IgD-negative memory B cell (primary cell): ENCODE results near the gene DOLK. TPM values are rescaled to one million over a fixed set of nuclear protein-coding genes. Genes with fewer than 3 reads are reported as not detected.
"Not testable (repeated sequence)": the region's sequence is repeated elsewhere in the genome, so short reads cannot be mapped to it uniquely, and the experiment has no call there.

Experiments used
- H3K27ac Mint-ChIP-seq, 3 donors: one replicate each; pipeline ENCODE4 v1.8.0; 2020 to 2022; ENCODE audit warnings: mild to moderate bottlenecking in 3 of 3, mixed read lengths in 3 of 3, moderate library complexity in 1 of 3
- H3K27me3 Mint-ChIP-seq: one replicate; pipeline ENCODE4 v1.8.0; 2021; ENCODE audit warnings: mixed read lengths
- H3K36me3 Mint-ChIP-seq: one replicate; pipeline ENCODE4 v1.8.0; 2020; ENCODE audit warnings: mild to moderate bottlenecking, mixed read lengths
- H3K4me1 Mint-ChIP-seq, 3 donors: one replicate each; pipeline ENCODE4 v1.8.0; 2020 to 2022; ENCODE audit warnings: mixed read lengths in 3 of 3, mild to moderate bottlenecking in 1 of 3
- H3K4me3 Mint-ChIP-seq, 4 donors: one replicate each; pipeline ENCODE4 v1.8.0; 2020 to 2022; ENCODE audit warnings: mild to moderate bottlenecking in 4 of 4, mixed read lengths in 4 of 4, moderate library complexity in 3 of 4
- H3K9me3 Mint-ChIP-seq, 3 donors: one replicate each; pipeline ENCODE4 v1.8.0; 2020 to 2021; ENCODE audit warnings: mixed read lengths in 3 of 3, mild to moderate bottlenecking in 1 of 3
- polyA plus RNA-seq: library from polyadenylated mRNA; unstranded; fragments of 300-500 nt; fragmentation: Illumina TruSeq; gene quantifications from one replicate; pipeline ENCODE4 v1.2.3, GENCODE V29; 2021

DOLK gene
- 8.5 TPM for polyA plus RNA-seq

DNA sequence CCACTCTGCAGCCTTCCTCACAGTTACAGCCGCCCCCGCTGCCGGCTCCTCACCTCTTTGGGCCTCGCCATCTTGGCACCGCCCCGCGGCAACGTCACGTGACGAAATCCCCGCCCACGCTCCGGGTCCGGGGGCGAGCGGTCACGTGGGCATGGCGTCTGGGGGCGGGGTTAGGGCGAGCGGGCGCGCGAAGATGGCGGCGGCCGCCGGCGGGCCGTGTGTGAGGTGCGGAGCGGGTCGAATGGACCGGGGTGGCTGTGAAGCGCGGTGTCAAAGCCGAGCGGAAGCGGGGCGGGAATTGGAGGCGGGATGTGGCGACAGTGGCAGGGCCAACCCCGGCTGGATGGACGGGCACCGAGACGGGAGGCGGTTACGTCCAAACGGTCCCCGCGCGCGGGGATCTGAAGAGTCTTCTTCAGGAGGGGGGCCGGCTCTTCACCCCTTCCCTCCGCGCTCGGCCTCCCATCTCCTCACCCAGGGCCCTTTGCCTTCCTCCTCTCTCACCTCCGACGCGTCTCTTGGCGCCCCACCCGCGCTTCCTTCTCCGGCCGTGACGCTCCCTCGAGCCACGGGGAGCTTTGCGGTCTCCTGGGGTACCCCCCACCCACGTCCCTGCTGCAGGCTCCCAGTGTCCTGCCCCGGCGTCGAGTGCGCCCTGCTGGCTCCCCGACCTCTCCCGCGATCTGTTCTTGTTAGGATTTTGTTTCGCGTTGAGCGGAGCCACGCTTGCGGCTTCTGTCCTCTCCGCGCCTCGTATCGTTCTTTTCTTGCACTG is at the start of gene DOLK, which contains the start of gene NUP188:
Gene DOLK, minus strand, starts transcription at position 77 of the 775 bp plus-strand sequence. CDS start 300 bp downstream, outside the sequence.
Gene NUP188, plus strand, starts transcription at position 173 of the 775 bp plus-strand sequence. Its CDS starts 21 bp downstream, at position 194.
- H3K27me3 Mint-ChIP-seq = no peaks in the 10 kb centered on the region
- H3K27ac Mint-ChIP-seq = peak within 1 kb of the TSS; percentile 96 to 99 (median 98)
- H3K4me1 Mint-ChIP-seq = peaks cover 16 to 29% (median 20%) of the 10 kb centered on the region in 3 donors
- peak within 1 kb of the TSS; percentile 99 for H3K4me3 Mint-ChIP-seq
- H3K9me3 Mint-ChIP-seq = no peaks in the 10 kb centered on the region
- H3K36me3 Mint-ChIP-seq = peaks cover 3% of the 10 kb centered on the region

DNA sequence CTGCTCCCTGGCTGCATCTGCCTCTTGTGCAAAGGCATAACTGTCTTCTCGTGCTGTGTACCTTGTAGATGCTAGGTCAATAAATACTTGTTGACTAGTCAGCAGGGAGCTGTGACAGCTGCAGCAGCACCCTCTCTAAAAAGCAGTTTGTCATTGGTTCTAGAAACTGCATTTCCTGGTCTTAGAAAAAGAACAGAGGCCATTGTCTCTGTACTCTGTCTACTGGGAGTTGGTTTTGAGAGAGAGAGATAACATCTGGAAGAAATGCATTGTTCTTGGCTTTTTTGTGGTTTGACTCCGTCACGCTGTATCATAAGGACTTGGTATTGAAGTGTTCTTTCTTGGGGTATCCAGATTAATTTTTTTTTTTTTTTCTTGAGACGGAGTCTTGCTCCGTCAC is 48.4 kb upstream of the DOLK start:
- H3K9me3 Mint-ChIP-seq = no peaks in the 10 kb centered on the region
- H3K27me3 Mint-ChIP-seq = no peaks in the 10 kb centered on the region
- peaks cover 8% of the 10 kb centered on the region for H3K36me3 Mint-ChIP-seq
- no peak overlapping the region for H3K4me3 Mint-ChIP-seq
- no peaks in the 10 kb centered on the region for H3K4me1 Mint-ChIP-seq
- no peak overlapping the region for H3K27ac Mint-ChIP-seq

GRCh38 chr9:128992995-128993394 is 45.6 kb upstream of the DOLK start:
- Mint-ChIP-seq H3K27ac (no peak overlapping the region), H3K9me3 (no peaks in the 10 kb centered on the region), H3K4me3 (no peak overlapping the region), H3K4me1 (no peaks in the 10 kb centered on the region), H3K36me3 (peaks cover 6% of the 10 kb centered on the region), H3K27me3 (no peaks in the 10 kb centered on the region)

DNA sequence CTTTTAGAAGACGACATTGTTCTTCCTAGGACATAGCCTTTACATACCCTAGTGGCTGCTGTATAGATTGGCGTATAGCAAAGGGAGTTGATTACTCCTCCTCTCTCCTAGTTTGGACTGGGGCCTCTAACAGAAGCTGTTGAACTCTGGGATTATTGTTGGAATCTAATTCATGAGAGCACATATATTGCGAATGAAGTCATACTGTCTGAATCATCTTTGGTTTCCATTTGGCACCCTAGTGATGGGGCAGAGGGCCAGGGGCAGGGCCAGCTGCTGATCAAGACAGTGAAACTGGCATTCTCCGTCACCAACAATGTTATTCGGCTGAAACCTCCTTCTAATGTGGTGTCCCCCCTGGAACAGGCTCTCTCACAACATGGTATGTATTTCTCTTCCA is 40.4 kb upstream of the DOLK start:
- H3K27ac Mint-ChIP-seq = no peak overlapping the region
- no peaks in the 10 kb centered on the region for H3K9me3 Mint-ChIP-seq
- H3K4me3 Mint-ChIP-seq = no peak overlapping the region
- peaks cover 0 to 1% (median 0%) of the 10 kb centered on the region in 3 donors for H3K4me1 Mint-ChIP-seq
- H3K36me3 Mint-ChIP-seq = peaks cover 9% of the 10 kb centered on the region
- no peaks in the 10 kb centered on the region for H3K27me3 Mint-ChIP-seq

DNA sequence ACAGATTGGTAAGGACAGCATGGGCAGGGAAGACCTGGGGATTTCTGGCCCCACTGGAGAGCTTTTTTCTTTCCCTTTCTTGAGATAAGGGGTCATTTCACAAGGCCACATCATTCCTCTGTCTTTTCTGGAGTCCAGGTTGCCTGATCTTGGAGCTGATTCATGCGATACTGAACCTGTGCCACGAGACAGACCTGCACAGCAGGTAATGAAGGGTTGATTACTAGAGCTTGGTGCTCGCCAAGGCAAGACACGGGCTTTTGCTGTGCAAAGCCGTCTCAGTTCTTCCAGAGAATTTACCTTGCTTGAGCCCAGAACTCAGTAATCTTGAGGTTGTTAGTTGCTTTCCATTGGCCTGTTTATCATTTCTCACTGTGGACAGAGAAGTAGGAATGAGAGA is 39.3 kb upstream of the DOLK start:
- no peaks in the 10 kb centered on the region for H3K27me3 Mint-ChIP-seq
- H3K36me3 Mint-ChIP-seq = peaks cover 7% of the 10 kb centered on the region
- peak overlapping the region in 2 of 3 donors; percentile 19 to 39 for H3K27ac Mint-ChIP-seq
- no peaks in the 10 kb centered on the region for H3K9me3 Mint-ChIP-seq
- peaks cover 0 to 1% (median 0%) of the 10 kb centered on the region in 3 donors for H3K4me1 Mint-ChIP-seq
- no peak overlapping the region for H3K4me3 Mint-ChIP-seq

DNA sequence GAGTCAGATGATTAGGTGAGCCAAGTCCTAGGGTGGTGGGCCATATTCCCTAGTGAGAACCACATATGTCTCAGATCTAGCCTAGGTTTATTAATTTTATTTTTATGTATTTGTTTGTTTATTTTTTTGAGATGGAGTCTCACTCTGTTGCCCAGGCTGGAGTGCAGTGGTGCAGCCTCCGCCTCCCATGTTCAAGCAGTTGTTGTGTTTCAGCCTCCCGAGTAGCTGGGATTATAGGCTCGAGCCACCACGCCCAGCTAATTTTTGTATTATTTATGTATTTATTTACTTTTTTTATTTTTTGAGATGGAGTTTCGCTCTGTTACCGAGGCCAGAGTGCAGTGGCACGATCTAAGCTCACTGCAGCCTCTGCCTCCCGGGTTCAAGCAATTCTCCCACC is 36.1 kb upstream of the DOLK start:
- Mint-ChIP-seq H3K27ac (no peak overlapping the region), H3K27me3 (no peaks in the 10 kb centered on the region), H3K36me3 (peaks cover 9% of the 10 kb centered on the region), H3K4me3 (no peak overlapping the region), H3K9me3 (no peaks in the 10 kb centered on the region), H3K4me1 (peaks cover 0 to 1% (median 0%) of the 10 kb centered on the region in 3 donors)

DNA sequence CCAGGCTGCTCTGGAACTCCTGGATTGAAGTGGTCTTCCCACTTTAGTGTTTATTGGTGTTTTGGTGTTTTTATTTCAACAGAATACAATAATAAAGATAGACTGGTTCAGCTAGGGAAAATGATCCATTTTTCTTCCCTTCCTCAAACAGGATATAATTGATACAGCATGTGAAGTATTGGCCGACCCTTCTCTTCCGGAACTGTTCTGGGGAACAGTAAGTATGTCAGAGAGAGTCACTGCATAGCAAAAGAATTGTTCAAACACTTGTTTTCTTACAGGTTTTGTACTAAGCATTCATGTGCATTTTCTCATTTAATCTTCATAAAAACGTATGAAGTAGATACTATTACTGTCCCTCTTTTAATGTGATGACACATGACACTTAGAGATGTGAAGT is 31.7 kb upstream of the DOLK start:
- Mint-ChIP-seq H3K9me3 (no peaks in the 10 kb centered on the region), H3K36me3 (peaks cover 6% of the 10 kb centered on the region), H3K27me3 (no peaks in the 10 kb centered on the region), H3K4me1 (no peaks in the 10 kb centered on the region), H3K27ac (no peak overlapping the region), H3K4me3 (no peak overlapping the region)

GRCh38 chr9:128972956-128973355 is 25.6 kb upstream of the DOLK start:
- peaks cover 5% of the 10 kb centered on the region for H3K36me3 Mint-ChIP-seq
- no peak overlapping the region for H3K27ac Mint-ChIP-seq
- no peaks in the 10 kb centered on the region for H3K9me3 Mint-ChIP-seq
- no peak overlapping the region for H3K4me3 Mint-ChIP-seq
- H3K27me3 Mint-ChIP-seq = no peaks in the 10 kb centered on the region
- H3K4me1 Mint-ChIP-seq = no peaks in the 10 kb centered on the region

- H3K36me3 Mint-ChIP-seq = peaks cover 5% of the 10 kb centered on the region
- H3K4me3 Mint-ChIP-seq = no peak overlapping the region
- H3K27ac Mint-ChIP-seq = peak overlapping the region in 1 of 3 donors; percentile 50
- H3K9me3 Mint-ChIP-seq = no peaks in the 10 kb centered on the region
- H3K4me1 Mint-ChIP-seq = no peaks in the 10 kb centered on the region
- no peaks in the 10 kb centered on the region for H3K27me3 Mint-ChIP-seq
These were observed 22.1 kb upstream of the DOLK start for GRCh38 chr9:128969491-128969890.

DNA sequence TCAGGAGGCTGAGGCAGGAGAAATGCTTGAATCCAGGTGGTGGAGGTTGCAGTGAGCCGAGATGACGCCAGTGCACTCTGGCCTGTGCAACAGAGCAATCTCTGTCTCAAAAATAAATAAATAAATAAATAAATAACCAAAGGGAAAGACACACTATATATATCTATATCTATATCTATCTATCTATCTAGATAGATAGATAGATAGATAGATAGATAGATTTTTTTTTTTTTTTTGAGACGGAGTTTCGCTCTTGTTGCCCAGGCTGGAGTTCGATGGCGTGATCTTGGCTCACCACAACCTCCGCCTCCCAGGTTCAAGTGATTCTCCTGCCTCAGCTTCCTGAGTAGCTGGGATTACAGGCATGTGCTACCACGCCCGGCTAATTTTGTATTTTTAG is 14.0 kb upstream of the DOLK start:
- not testable (repeated sequence) for H3K4me1 Mint-ChIP-seq, H3K4me3 Mint-ChIP-seq, H3K27me3 Mint-ChIP-seq, H3K9me3 Mint-ChIP-seq, H3K36me3 Mint-ChIP-seq, H3K27ac Mint-ChIP-seq

DNA sequence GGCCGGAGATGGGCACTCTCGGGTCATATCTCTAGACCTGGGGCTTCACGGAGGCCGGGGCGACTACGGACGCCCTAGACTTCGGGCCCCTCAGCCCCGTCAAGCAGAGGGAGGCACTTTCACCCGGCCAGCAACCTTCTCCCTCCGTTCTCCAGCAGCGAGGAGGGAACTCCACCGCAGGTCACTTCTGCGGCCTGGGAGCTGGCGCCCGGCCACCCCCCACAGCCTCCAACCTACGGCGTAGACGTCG is 201 bp downstream of the DOLK start:
- Mint-ChIP-seq H3K27me3 (no peaks in the 10 kb centered on the region), H3K4me1 (peaks cover 16 to 27% (median 20%) of the 10 kb centered on the region in 3 donors), H3K9me3 (no peaks in the 10 kb centered on the region), H3K27ac (peak overlapping the region; percentile 96 to 99 (median 98)), H3K4me3 (peak overlapping the region; percentile 99), H3K36me3 (peaks cover 3% of the 10 kb centered on the region)

DNA sequence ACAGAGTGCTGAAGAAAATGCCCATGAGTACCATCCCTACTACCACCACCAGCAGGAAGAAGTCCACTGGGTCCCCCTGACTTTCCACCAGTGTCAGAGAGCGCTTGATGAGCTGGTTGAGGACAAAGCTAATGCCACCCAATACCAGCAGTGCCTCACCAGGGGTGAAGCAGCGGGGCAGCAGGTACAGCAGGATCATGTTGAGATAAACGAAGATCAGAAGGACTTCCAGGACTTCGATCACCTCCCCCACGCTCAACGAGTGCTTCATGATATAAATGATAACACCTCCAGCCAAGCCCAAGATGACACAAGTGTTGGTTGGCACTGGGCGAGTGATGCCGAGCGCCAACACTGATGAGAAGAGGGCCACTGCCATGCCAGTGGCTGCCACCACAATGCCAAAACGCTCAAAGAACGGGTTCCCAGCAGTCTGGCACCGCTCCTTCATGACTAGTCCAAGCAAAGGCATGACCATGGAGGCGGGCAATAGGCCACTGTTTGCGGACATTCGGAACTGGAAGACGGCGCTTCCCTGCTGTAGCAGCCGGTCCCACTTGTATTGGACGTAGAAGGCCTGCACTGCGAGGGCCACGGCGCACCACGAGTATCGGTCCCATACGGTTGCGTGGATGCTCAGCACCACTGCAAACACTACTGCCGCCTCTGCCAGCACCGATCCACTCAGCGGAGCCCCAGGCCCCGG is 679 bp downstream of the DOLK start:
- Mint-ChIP-seq H3K36me3 (peaks cover 3% of the 10 kb centered on the region), H3K4me3 (peak overlapping the region; percentile 99), H3K9me3 (no peaks in the 10 kb centered on the region), H3K27me3 (no peaks in the 10 kb centered on the region), H3K4me1 (peaks cover 16 to 27% (median 20%) of the 10 kb centered on the region in 3 donors), H3K27ac (peak overlapping the region; percentile 96 to 99 (median 98))

- H3K9me3 Mint-ChIP-seq = no peaks in the 10 kb centered on the region
- H3K27me3 Mint-ChIP-seq = no peaks in the 10 kb centered on the region
- H3K4me1 Mint-ChIP-seq = peaks cover 16 to 27% (median 20%) of the 10 kb centered on the region in 3 donors
- H3K4me3 Mint-ChIP-seq = peak overlapping the region; percentile 82 to 99 (median 99)
- H3K36me3 Mint-ChIP-seq = peaks cover 3% of the 10 kb centered on the region
- H3K27ac Mint-ChIP-seq = peak overlapping the region; percentile 96 to 99 (median 98)
These were observed 1.5 kb downstream of the DOLK start for GRCh38 chr9:128945798-128946501.

DNA sequence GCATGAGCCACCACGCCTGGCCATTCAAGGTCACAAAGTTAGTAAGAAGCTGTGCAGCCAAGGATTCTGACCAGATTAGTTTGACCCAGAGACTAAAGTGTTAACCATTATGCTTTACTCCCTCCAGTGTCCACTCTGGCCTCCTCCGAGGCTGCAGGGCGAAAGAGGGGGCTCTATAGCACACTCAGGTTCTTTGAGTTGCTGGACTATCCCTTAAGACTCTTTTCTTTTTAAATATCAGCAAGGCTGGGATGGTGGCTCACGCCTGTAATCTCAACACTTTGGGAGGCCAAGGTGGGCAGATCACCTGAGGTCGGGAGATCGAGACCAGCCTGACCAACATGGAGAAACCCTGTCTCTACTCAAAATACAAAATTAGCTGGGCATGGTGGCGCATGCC is 2.4 kb downstream of the DOLK start:
- not testable (repeated sequence) for H3K36me3 Mint-ChIP-seq, H3K27ac Mint-ChIP-seq, H3K9me3 Mint-ChIP-seq, H3K27me3 Mint-ChIP-seq
- peaks cover 16 to 27% (median 18%) of the 10 kb centered on the region in 3 donors for H3K4me1 Mint-ChIP-seq
- H3K4me3 Mint-ChIP-seq = peak overlapping the region in 2 of 4 donors; percentile 17 to 52
